Measurements from ENCODE around the gene B4GALT7.

B4GALT7 gene

DNA sequence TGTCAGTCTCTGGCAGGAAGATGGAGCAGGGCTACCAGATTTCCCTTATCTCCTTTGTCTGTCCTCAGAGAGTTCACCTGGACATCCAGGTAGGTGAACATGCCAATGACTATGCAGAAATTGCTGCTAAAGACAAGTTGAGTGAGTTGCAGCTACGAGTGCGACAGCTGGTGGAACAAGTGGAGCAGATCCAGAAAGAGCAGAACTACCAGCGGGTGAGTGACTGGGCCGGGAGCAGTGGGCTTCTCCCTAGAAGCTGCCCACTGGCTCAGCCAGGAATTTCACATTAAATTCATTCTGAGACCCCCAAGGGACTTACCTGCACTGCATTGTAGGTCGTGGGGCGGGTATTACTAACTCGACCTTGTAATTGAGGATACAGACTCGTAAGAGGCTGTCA lies 5.9 kb upstream of the B4GALT7 start:
- no peak for DNase-seq

GRCh38 chr5:177595026-177595585 lies 4.8 kb upstream of the B4GALT7 start:
- no peak for DNase-seq

GRCh38 chr5:177595991-177596774 lies 3.7 kb upstream of the B4GALT7 start:
- no peak for DNase-seq

DNA sequence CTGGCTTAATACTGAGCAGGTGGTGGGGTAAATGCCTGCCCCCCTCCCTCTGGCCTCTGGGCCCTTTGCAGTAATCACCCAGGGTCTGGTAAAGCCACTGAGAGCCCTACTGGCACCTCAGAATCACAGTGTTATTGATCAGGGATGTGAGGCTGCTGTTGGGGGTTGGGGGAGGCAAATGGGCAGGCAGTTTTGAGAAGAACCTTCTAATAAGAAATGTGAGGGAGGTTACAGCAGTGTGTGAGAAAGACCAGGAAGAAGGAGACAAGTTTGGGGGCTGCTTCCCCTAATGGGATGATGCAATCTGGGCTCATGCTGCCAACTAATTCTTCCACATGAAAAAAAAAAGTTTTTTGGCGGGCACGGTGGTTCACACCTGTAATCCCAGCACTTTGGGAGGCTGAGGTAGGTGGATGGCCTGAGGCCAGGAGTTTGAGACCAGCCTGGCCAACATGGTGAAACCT lies 3.1 kb upstream of the B4GALT7 start:
- peak; percentile 12 for DNase-seq

DNA sequence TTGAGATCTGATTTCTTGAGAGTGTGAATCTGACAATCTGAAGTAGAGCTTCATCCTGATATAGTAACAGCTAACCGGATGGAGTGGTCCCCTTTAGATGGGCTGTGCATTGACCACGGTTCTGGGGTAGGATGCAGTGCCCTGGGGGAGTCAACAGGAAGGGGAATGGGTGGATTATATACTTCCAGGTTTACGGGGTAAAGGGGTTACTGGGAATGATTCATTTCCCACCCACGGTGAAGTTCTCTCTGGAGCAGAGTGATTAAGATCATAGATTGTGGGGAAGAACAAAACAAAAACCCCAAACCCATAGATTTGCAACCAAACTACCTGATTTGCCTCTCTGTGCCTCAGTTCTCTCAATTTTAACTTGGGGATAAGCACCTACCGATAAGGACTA lies 1.5 kb upstream of the B4GALT7 start:
- no peak for DNase-seq

GRCh38 chr5:177600508-177601018 lies 631 bp downstream of the B4GALT7 start:
- no peak for DNase-seq

DNA sequence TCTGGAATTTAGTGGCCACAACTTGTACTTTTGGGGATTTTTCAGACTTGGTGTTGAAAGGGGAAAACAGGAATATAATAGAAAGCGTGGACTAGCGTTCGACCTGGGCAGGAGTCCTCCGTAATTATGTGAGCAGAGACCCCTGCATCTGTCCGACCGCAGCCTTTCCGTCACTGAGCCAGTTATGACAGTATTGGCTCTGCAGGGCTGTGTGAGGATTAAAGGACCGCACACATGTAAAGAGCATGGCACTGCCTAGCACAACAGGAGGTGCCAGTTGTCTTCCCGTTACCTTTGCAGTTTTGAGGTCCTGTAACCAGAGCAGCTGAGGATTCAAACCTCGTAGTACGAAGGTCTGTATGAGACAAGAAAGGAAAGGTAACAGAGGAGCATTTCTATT lies 1.2 kb downstream of the B4GALT7 start:
- DNase-seq: no peak

- DNase-seq: no peak
These were observed 1.9 kb downstream of the B4GALT7 start for GRCh38 chr5:177601577-177602457.

DNA sequence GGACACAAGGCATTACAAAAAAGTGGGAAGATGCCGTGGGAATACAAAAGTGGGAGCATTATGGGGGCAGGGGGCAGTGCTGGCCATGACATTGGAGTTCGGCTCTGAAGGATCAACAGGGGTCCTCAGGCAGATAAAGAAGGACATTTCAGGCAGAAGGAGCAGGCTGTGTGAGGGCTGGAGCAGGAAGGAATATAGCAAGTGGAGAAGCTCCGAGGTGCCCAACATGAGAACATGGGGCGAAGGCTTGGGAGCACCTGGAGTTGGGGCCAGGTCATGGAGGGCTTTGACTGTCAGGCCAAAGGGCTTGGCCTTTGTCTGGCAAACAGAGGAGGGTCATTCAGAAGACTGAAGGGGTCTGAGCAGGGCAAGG lies 2.5 kb downstream of the B4GALT7 start:
- DNase-seq: no peak

- DNase-seq: no peak
These were observed 3.7 kb downstream of the B4GALT7 start for GRCh38 chr5:177603631-177604030.

DNA sequence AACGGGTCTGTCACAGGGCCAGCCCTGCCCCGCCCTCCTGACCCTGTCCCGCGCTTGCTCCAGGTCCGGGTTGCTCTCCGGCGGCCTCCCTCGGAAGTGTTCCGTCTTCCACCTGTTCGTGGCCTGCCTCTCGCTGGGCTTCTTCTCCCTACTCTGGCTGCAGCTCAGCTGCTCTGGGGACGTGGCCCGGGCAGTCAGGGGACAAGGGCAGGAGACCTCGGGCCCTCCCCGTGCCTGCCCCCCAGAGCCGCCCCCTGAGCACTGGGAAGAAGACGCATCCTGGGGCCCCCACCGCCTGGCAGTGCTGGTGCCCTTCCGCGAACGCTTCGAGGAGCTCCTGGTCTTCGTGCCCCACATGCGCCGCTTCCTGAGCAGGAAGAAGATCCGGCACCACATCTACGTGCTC lies 4.2 kb downstream of the B4GALT7 start:
- no peak for DNase-seq

DNA sequence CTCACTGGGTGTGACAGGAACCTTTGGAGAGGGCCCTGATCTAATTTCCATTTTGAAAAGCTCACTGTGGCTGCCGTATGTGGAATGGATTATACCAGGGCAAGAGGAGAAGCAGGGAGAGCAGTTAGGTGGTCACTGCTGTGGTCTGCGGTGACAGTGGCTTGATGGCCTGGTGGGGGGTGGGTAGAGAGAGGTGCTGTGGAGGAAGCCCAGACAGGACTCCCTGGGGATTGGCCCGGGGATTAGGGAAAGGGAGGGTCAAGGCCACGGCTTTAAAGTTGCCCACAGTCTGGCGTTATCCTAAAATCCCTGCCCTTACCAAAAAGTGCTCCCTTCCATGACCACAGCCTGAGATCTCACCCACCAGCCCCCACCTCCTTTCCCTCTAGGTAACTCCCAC lies 4.7 kb downstream of the B4GALT7 start:
- DNase-seq: no peak

DNA sequence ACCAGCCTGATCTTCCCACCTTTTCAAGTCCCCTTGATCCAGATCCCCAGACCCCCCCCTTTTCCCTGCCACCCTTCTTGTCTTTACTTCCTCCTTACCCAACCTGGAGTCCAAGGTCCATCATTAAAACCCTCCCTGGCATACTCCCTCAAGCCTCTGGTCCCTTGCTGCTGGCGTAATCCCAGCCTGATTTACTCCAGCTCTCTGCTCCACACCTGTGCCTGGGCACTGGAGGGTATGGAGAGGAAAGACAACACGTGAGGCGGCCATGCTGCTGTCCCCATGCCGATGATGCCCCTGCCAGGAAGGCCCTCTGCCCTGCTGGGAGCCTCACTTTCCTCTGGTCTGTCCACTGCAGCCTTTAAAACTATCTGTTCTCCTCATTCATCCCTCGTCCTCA lies 5.1 kb downstream of the B4GALT7 start:
- DNase-seq: no peak

DNA sequence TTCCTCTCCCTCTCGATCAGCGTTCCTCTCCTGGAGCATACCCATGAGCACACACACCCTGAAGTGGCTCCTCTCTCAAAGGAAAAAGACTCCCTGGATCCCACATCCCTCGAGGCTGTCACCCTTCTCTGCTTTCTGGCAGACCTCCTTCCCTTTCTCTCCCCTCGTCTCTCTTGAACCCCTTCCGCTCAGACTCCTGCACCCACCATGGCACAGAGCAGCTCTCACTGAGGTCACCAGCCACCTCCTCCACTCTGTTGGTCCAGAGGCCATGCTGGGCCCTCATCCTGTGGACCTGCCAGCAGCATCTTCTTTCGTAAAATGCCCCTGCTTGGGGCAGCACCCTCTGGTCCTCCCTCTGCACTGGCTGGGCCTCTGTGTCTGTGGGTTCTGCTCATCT lies 5.7 kb downstream of the B4GALT7 start:
- no peak for DNase-seq

DNA sequence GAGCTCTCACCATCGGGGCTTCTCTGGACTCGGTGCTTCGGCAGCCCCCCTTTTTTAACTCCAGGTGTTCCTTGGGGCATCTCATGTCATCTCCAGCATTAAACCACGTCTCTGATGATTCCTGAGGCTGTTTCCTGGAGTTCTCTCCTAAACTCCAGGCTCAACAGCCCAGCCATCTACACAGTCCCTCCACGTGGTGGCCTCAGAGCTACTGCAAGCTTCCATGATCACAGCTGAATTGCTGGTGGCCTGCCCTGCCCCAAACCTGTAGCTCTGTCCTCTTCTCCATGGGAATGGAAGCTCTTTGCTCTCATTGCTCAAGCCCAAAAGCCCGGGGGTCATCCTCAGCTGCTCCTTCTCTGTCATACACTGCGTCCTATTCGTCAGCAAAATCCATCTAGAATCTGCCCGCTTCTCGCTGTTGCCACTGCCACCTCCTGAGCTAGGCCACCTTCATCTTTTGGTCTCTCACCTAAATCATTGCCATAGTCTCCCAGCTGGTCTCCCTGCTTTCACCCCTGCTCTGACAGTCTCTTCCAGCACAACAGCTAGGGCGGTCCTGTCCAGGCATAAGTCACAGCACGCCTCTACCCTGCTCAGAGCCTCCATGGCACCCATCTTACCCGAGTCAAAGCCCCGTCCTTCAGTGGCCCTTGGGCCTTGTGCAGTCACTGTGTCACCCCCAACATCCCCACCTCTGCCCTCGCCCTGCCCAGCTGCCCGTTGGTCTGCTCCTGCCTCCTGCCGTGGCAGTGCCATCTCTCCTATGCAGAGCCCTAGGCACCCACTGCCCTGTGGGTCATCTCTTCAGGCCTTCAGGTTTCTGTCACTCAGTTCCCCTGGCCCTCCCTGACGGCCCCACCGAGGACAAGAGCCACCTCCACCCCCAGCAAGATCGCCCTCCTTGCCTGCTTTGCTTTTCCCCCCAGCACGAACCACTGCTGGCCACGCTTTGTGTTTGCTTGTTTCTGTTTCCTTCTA lies 6.4 kb downstream of the B4GALT7 start:
- DNase-seq: no peak

GRCh38 chr5:177607115-177607451 lies 7.2 kb downstream of the B4GALT7 start:
- DNase-seq: no peak

DNA sequence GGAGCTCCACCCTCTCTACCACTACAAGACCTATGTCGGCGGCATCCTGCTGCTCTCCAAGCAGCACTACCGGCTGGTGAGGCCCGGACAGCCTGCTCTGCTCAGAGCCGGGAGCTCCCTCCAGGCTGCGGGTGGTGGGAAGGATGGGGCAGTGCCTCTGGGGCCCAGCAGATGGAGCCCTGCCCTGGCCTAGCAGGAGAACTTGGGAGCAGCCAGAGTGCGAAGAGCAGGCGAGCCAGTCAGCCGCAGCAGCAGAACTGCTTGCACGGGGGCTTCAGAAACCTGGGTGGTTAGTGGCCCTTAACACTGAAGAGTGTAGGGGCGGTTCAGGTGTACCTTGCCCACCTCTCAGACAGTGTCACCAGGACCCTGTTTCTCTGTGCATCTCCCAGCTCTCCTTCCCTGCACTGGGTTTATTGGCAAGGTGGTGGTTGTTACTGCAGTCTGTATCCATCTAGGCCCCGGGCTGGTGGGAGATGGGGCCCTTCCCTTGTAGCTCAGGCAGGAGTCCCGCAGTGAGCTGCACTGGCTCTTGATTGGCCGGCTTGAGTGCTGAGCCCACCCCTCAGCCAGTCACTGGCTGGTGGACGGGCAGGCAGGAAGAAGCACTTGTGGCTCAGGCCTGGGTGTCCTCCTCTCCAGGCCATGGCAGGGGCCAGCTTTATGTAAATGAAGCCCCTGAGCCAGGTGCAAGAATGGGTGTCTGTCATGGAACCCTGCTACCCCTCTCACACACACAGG lies 7.7 kb downstream of the B4GALT7 start:
- DNase-seq: peak; percentile 75

DNA sequence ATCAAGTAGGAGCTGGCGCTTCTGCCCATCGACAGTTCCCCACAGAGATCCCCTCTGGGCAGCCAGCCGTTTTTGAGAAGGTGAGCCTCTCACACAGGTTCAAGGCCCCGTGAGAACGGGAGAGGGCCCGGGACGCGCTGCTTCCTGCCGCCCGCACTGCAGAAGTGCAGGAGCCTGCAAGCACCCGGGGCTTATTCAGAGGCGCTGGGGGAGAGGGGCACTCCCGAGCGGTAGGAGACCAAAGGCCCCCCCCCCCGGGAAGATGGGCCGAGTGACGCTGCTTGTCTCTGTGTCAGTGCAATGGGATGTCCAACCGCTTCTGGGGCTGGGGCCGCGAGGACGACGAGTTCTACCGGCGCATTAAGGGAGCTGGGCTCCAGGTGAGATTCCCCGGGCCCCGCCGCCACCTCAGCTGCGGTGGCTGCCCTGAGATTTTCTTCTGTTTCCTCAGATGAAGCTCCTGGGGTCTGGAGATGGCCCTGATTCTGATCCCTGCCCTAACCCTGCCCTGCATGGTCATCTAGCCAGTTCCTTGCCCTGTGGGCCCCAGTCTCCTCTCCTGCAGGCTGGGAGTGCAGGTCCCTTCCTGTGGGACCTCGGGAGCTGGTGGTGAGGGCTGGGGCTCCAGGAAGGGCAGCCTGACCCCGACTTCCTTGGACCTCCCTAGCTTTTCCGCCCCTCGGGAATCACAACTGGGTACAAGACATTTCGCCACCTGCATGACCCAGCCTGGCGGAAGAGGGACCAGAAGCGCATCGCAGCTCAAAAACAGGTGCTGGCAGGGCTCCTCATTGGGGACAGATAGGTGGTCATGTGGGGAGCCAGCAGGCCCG lies 8.5 kb downstream of the B4GALT7 start:
- DNase-seq: no peak

DNA sequence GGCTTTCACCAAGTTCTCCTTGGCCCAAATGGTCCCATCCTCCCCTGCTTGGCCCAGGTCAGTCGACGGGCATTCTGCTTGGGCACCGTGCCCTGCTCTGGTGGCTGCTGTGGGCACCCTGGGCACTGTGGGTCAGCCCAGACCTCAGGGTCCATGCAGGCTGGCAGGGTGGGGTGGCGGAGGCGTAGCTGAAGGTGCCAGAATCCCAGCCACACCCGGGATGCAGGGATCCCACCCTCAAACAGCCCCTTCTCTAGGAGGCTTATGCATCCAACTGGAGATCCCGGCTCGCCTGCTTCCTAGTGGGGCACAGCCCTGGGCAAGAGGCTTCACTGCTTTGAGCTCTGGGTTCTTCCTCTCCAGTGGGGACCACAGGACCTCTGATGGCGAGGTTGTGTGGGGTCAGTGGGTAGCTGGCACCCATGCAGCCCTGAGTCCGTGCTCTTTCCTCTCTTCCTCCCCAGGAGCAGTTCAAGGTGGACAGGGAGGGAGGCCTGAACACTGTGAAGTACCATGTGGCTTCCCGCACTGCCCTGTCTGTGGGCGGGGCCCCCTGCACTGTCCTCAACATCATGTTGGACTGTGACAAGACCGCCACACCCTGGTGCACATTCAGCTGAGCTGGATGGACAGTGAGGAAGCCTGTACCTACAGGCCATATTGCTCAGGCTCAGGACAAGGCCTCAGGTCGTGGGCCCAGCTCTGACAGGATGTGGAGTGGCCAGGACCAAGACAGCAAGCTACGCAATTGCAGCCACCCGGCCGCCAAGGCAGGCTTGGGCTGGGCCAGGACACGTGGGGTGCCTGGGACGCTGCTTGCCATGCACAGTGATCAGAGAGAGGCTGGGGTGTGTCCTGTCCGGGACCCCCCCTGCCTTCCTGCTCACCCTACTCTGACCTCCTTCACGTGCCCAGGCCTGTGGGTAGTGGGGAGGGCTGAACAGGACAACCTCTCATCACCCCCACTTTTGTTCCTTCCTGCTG lies 9.4 kb downstream of the B4GALT7 start:
- DNase-seq: no peak
